ENCODE results near the gene CYP24A1. TPM values are rescaled to one million over a fixed set of nuclear protein-coding genes. Genes with fewer than 3 reads are reported as not detected.

Gene CYP24A1
- total and polyA plus RNA-seq, 2 of the 13 experiments (the other 11 are each of a cell fraction or from before 2014, with no cell fraction given): 9.4 to 32.7 TPM

DNA sequence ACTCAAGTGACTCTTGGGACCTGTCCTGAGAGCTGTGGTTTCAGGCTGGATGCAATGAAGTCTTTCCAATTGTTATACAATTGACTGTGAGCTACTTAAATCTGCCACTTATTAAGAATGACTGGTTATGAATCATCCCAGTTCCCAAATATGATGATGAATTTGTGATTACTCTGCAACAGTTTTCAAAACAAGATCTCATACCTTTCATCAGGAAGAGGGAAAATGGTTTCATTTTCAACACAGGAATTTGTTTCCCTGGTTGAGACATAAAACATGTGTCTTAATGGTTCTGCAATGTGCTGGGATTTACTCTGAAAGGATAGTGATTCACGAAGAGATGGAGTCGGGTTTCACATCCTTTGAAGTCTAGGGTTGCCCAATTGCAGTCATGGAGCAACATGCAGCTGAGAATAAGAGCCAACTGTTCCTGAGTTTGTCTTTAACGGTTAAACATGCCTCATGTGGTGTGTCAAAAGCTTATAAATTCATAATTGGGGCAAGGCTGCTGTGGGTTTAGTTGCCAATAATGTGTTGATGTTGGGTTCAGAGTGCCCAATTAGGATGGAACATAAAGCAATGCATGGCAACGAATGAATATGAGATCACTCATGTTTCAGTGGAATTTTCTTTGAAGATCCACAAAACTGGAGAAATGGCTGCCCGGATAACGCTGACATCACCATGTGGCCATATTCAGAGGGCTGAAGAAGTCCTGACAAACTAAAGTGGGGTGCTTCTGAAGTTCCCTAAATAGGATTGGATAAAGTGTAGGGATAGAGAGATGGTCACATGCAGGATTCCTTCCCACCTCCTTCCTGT lies 41.0 kb downstream of the CYP24A1 start (continued):
- TF ChIP-seq, protein P1, sequence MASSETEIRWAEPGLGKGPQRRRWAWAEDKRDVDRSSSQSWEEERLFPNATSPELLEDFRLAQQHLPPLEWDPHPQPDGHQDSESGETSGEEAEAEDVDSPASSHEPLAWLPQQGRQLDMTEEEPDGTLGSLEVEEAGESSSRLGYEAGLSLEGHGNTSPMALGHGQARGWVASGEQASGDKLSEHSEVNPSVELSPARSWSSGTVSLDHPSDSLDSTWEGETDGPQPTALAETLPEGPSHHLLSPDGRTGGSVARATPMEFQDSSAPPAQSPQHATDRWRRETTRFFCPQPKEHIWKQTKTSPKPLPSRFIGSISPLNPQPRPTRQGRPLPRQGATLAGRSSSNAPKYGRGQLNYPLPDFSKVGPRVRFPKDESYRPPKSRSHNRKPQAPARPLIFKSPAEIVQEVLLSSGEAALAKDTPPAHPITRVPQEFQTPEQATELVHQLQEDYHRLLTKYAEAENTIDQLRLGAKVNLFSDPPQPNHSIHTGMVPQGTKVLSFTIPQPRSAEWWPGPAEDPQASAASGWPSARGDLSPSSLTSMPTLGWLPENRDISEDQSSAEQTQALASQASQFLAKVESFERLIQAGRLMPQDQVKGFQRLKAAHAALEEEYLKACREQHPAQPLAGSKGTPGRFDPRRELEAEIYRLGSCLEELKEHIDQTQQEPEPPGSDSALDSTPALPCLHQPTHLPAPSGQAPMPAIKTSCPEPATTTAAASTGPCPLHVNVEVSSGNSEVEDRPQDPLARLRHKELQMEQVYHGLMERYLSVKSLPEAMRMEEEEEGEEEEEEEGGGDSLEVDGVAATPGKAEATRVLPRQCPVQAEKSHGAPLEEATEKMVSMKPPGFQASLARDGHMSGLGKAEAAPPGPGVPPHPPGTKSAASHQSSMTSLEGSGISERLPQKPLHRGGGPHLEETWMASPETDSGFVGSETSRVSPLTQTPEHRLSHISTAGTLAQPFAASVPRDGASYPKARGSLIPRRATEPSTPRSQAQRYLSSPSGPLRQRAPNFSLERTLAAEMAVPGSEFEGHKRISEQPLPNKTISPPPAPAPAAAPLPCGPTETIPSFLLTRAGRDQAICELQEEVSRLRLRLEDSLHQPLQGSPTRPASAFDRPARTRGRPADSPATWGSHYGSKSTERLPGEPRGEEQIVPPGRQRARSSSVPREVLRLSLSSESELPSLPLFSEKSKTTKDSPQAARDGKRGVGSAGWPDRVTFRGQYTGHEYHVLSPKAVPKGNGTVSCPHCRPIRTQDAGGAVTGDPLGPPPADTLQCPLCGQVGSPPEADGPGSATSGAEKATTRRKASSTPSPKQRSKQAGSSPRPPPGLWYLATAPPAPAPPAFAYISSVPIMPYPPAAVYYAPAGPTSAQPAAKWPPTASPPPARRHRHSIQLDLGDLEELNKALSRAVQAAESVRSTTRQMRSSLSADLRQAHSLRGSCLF (CRISPR knock-in tag; IDR thresholded peaks at IDR 0.05; ENCODE audit: borderline replicate concordance): no peak
- TF ChIP-seq, protein P2, sequence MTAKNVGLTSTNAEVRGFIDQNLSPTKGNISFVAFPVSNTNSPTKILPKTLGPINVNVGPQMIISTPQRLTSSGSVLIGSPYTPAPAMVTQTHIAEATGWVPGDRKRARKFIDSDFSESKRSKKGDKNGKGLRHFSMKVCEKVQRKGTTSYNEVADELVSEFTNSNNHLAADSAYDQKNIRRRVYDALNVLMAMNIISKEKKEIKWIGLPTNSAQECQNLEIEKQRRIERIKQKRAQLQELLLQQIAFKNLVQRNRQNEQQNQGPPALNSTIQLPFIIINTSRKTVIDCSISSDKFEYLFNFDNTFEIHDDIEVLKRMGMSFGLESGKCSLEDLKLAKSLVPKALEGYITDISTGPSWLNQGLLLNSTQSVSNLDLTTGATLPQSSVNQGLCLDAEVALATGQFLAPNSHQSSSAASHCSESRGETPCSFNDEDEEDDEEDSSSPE (CRISPR knock-in tag; IDR thresholded peaks at IDR 0.05): peak; percentile 63
- TF ChIP-seq ZNF24 (IDR thresholded peaks at IDR 0.05) (peak; percentile 56), ZNF562 (CRISPR knock-in tag; IDR thresholded peaks at IDR 0.05; ENCODE audit: borderline replicate concordance) (0 out of 2 replicates have a peak, but pooled peaks have one; percentile 39), ZNF510 (CRISPR knock-in tag; IDR thresholded peaks at IDR 0.05; ENCODE audit: low read depth) (peak; percentile 92; the same call in 1 of the 2 replicates), CREB1 (IDR thresholded peaks at IDR 0.05) (peak; percentile 48; the same call in 1 of the 2 replicates), CREB1 (CRISPR knock-in tag; IDR thresholded peaks at IDR 0.05) (peak; percentile 83), SIN3A (IDR thresholded peaks at IDR 0.05; ENCODE audit: borderline replicate concordance, low read depth, low read length) (peak; percentile 31; the same call in 1 of the 2 replicates), RAD21 (CRISPR knock-in tag; IDR thresholded peaks at IDR 0.05) (peak; percentile 63), SSRP1 (CRISPR knock-in tag; IDR thresholded peaks at IDR 0.05) (peak; percentile 97), AKAP8 (CRISPR knock-in tag; IDR thresholded peaks at IDR 0.05) (0 out of 2 replicates have a peak, but pooled peaks have one; percentile 15), BCL6 (CRISPR knock-in tag; IDR thresholded peaks at IDR 0.05) (peak; percentile 90), ZNF441 (CRISPR knock-in tag; IDR thresholded peaks at IDR 0.05; ENCODE audit: borderline replicate concordance) (peak; percentile 33; the same call in 1 of the 2 replicates)
- TF ChIP-seq, protein P3, sequence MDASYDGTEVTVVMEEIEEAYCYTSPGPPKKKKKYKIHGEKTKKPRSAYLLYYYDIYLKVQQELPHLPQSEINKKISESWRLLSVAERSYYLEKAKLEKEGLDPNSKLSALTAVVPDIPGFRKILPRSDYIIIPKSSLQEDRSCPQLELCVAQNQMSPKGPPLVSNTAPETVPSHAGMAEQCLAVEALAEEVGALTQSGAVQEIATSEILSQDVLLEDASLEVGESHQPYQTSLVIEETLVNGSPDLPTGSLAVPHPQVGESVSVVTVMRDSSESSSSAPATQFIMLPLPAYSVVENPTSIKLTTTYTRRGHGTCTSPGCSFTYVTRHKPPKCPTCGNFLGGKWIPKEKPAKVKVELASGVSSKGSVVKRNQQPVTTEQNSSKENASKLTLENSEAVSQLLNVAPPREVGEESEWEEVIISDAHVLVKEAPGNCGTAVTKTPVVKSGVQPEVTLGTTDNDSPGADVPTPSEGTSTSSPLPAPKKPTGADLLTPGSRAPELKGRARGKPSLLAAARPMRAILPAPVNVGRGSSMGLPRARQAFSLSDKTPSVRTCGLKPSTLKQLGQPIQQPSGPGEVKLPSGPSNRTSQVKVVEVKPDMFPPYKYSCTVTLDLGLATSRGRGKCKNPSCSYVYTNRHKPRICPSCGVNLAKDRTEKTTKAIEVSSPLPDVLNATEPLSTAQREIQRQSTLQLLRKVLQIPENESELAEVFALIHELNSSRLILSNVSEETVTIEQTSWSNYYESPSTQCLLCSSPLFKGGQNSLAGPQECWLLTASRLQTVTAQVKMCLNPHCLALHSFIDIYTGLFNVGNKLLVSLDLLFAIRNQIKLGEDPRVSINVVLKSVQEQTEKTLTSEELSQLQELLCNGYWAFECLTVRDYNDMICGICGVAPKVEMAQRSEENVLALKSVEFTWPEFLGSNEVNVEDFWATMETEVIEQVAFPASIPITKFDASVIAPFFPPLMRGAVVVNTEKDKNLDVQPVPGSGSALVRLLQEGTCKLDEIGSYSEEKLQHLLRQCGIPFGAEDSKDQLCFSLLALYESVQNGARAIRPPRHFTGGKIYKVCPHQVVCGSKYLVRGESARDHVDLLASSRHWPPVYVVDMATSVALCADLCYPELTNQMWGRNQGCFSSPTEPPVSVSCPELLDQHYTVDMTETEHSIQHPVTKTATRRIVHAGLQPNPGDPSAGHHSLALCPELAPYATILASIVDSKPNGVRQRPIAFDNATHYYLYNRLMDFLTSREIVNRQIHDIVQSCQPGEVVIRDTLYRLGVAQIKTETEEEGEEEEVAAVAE (CRISPR knock-in tag; IDR thresholded peaks at IDR 0.05; ENCODE audit: borderline replicate concordance): peak; percentile 52
- TF ChIP-seq, protein P4, sequence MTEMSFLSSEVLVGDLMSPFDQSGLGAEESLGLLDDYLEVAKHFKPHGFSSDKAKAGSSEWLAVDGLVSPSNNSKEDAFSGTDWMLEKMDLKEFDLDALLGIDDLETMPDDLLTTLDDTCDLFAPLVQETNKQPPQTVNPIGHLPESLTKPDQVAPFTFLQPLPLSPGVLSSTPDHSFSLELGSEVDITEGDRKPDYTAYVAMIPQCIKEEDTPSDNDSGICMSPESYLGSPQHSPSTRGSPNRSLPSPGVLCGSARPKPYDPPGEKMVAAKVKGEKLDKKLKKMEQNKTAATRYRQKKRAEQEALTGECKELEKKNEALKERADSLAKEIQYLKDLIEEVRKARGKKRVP (CRISPR knock-in tag; IDR thresholded peaks at IDR 0.05): peak in 1 of 2 experiments; percentile 89; a peak in 2 of 4 replicates
- TF ChIP-seq, protein P5, sequence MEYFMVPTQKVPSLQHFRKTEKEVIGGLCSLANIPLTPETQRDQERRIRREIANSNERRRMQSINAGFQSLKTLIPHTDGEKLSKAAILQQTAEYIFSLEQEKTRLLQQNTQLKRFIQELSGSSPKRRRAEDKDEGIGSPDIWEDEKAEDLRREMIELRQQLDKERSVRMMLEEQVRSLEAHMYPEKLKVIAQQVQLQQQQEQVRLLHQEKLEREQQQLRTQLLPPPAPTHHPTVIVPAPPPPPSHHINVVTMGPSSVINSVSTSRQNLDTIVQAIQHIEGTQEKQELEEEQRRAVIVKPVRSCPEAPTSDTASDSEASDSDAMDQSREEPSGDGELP (IDR thresholded peaks at IDR 0.05; ENCODE audit: borderline replicate concordance, low read depth): peak; percentile 92
